OCI-LY1 (cell line): ENCODE data around the gene TRIP13.

Experiments used
- EZH2 ChIP-seq: fragments of 200-600 bp; sonication (generic), shearing (Covaris generic); IDR thresholded peaks from 2 replicates; pipeline ENCODE4 v1.8.0; 2017; ENCODE audit warnings: borderline replicate concordance, mixed run types, mild to moderate bottlenecking, antibody characterized with exemption, low read length, moderate library complexity, mixed read lengths
- TF ChIP-seq, protein P1 (sequence below): fragments of 200-600 bp; sonication (generic), shearing (Covaris generic); IDR thresholded peaks from 2 replicates; pipeline ENCODE4 v1.5.1; 2017; ENCODE audit warnings: mild to moderate bottlenecking, antibody characterized with exemption, low read length, moderate library complexity, mixed read lengths

- TF ChIP-seq EZH2 = no peak
- TF ChIP-seq, protein P1, sequence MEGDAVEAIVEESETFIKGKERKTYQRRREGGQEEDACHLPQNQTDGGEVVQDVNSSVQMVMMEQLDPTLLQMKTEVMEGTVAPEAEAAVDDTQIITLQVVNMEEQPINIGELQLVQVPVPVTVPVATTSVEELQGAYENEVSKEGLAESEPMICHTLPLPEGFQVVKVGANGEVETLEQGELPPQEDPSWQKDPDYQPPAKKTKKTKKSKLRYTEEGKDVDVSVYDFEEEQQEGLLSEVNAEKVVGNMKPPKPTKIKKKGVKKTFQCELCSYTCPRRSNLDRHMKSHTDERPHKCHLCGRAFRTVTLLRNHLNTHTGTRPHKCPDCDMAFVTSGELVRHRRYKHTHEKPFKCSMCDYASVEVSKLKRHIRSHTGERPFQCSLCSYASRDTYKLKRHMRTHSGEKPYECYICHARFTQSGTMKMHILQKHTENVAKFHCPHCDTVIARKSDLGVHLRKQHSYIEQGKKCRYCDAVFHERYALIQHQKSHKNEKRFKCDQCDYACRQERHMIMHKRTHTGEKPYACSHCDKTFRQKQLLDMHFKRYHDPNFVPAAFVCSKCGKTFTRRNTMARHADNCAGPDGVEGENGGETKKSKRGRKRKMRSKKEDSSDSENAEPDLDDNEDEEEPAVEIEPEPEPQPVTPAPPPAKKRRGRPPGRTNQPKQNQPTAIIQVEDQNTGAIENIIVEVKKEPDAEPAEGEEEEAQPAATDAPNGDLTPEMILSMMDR = no peak
Measured at GRCh38 chr5:926417-927171, 33.9 kb downstream of the TRIP13 start.
